ENCODE data around the gene PABPN1L.

PABPN1L gene

GRCh38 chr16:88877564-88878289 lies 11.3 kb upstream of the PABPN1L start:
- H4K20me1 ChIP-seq (ENCODE audit: insufficient read depth, low read length): no peaks in the 10 kb centered on the region
- H3K4me1 ChIP-seq (ENCODE audit: low read length): no peaks in the 10 kb centered on the region
- no peak overlapping the region for H3K27ac ChIP-seq (ENCODE audit: low read length)
- no peak overlapping the region for H3K4me2 ChIP-seq (ENCODE audit: low read depth, low read length)
- H3K27me3 ChIP-seq (replicated peaks; ENCODE audit: insufficient read depth, low read length): no peaks in the 10 kb centered on the region
- H3K79me2 ChIP-seq (ENCODE audit: low read length): no peaks in the 10 kb centered on the region
- no peaks in the 10 kb centered on the region for H3K9me3 ChIP-seq (replicated peaks; ENCODE audit: insufficient read depth, low read length)
- TF ChIP-seq EZH2 (optimal IDR thresholded peaks at IDR 0.05; ENCODE audit: low read depth, low read length): no peak
- TF ChIP-seq, protein P1, sequence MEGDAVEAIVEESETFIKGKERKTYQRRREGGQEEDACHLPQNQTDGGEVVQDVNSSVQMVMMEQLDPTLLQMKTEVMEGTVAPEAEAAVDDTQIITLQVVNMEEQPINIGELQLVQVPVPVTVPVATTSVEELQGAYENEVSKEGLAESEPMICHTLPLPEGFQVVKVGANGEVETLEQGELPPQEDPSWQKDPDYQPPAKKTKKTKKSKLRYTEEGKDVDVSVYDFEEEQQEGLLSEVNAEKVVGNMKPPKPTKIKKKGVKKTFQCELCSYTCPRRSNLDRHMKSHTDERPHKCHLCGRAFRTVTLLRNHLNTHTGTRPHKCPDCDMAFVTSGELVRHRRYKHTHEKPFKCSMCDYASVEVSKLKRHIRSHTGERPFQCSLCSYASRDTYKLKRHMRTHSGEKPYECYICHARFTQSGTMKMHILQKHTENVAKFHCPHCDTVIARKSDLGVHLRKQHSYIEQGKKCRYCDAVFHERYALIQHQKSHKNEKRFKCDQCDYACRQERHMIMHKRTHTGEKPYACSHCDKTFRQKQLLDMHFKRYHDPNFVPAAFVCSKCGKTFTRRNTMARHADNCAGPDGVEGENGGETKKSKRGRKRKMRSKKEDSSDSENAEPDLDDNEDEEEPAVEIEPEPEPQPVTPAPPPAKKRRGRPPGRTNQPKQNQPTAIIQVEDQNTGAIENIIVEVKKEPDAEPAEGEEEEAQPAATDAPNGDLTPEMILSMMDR (IDR thresholded peaks at IDR 0.05; ENCODE audit: low read length): no peak
- TF ChIP-seq EZH2phosphoT487 (IDR thresholded peaks at IDR 0.05; ENCODE audit: low read length): no peak
- H3K9me2 ChIP-seq (replicated peaks; ENCODE audit: insufficient read depth, low read length): no peaks in the 10 kb centered on the region
- no peaks in the 10 kb centered on the region for H3F3A ChIP-seq (ENCODE audit: insufficient read depth, low read length)
- no peaks in the 10 kb centered on the region for H3K36me3 ChIP-seq (replicated peaks; ENCODE audit: insufficient read depth, low read length)
- no peak overlapping the region for H2AFZ ChIP-seq (ENCODE audit: low read length)
- no peak overlapping the region for H3K9ac ChIP-seq (ENCODE audit: low read length)
- no peak for DNase-seq
- no peak overlapping the region for H3K4me3 ChIP-seq (ENCODE audit: low read length)

DNA sequence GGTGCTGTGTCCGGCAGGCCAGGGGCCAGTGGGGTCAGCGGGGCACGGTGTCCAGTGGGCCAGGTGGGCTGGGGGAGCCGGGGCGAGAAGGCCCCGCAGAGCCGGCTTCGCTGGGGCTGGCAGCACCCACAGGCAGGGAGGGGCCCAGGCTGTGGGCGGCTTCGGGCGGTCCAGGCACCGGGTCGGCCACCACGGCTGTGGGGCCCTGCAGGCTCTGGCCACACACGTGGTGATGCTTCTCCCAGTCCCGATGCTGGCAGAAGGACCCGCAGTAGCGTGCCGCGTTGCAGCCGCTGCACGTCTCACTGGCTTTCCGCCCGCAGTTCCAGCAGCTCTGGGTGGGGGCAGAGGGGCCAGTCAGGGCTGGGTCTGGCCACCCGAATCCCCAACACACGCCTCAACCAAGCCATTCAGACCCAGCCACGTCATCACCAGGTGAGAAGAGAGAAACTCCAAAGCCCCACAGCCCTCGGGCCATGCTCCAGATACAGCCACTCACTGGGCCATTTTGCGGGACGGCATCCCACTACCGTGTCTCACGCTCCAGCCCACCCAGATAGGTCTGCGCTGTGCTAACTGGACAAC lies 10.6 kb upstream of the PABPN1L start:
- DNase-seq: no peak
- no peak overlapping the region for H3K4me3 ChIP-seq (ENCODE audit: low read length)
- no peaks in the 10 kb centered on the region for H3F3A ChIP-seq (ENCODE audit: insufficient read depth, low read length)
- H3K79me2 ChIP-seq (ENCODE audit: low read length): no peaks in the 10 kb centered on the region
- H3K9me2 ChIP-seq (replicated peaks; ENCODE audit: insufficient read depth, low read length): no peaks in the 10 kb centered on the region
- no peaks in the 10 kb centered on the region for H4K20me1 ChIP-seq (ENCODE audit: insufficient read depth, low read length)
- H3K9me3 ChIP-seq (replicated peaks; ENCODE audit: insufficient read depth, low read length): no peaks in the 10 kb centered on the region
- H3K27me3 ChIP-seq (replicated peaks; ENCODE audit: insufficient read depth, low read length): no peaks in the 10 kb centered on the region
- no peaks in the 10 kb centered on the region for H3K36me3 ChIP-seq (replicated peaks; ENCODE audit: insufficient read depth, low read length)
- H3K4me1 ChIP-seq (ENCODE audit: low read length): no peaks in the 10 kb centered on the region
- no peak overlapping the region for H3K4me2 ChIP-seq (ENCODE audit: low read depth, low read length)
- H3K9ac ChIP-seq (ENCODE audit: low read length): no peak overlapping the region
- H2AFZ ChIP-seq (ENCODE audit: low read length): no peak overlapping the region
- TF ChIP-seq, protein P1 (IDR thresholded peaks at IDR 0.05; ENCODE audit: low read length): no peak
- no peak for TF ChIP-seq EZH2phosphoT487 (IDR thresholded peaks at IDR 0.05; ENCODE audit: low read length)
- TF ChIP-seq EZH2 (optimal IDR thresholded peaks at IDR 0.05; ENCODE audit: low read depth, low read length): no peak
- H3K27ac ChIP-seq (ENCODE audit: low read length): no peak overlapping the region

GRCh38 chr16:88875703-88876234 lies 9.3 kb upstream of the PABPN1L start:
- no peaks in the 10 kb centered on the region for H4K20me1 ChIP-seq (ENCODE audit: insufficient read depth, low read length)
- no peak overlapping the region for H2AFZ ChIP-seq (ENCODE audit: low read length)
- TF ChIP-seq EZH2phosphoT487 (IDR thresholded peaks at IDR 0.05; ENCODE audit: low read length) (no peak), EZH2 (optimal IDR thresholded peaks at IDR 0.05; ENCODE audit: low read depth, low read length) (no peak)
- TF ChIP-seq, protein P1 (IDR thresholded peaks at IDR 0.05; ENCODE audit: low read length): no peak
- H3K36me3 ChIP-seq (replicated peaks; ENCODE audit: insufficient read depth, low read length): no peaks in the 10 kb centered on the region
- no peak overlapping the region for H3K4me3 ChIP-seq (ENCODE audit: low read length)
- no peak overlapping the region for H3K27ac ChIP-seq (ENCODE audit: low read length)
- H3K9me2 ChIP-seq (replicated peaks; ENCODE audit: insufficient read depth, low read length): no peaks in the 10 kb centered on the region
- H3K9me3 ChIP-seq (replicated peaks; ENCODE audit: insufficient read depth, low read length): no peaks in the 10 kb centered on the region
- H3K79me2 ChIP-seq (ENCODE audit: low read length): no peaks in the 10 kb centered on the region
- no peak for DNase-seq
- no peaks in the 10 kb centered on the region for H3F3A ChIP-seq (ENCODE audit: insufficient read depth, low read length)
- no peak overlapping the region for H3K9ac ChIP-seq (ENCODE audit: low read length)
- no peaks in the 10 kb centered on the region; the same call in 1 of the 2 replicates for H3K27me3 ChIP-seq (replicated peaks; ENCODE audit: insufficient read depth, low read length)
- no peaks in the 10 kb centered on the region for H3K4me1 ChIP-seq (ENCODE audit: low read length)
- H3K4me2 ChIP-seq (ENCODE audit: low read depth, low read length): no peak overlapping the region

All from MM.1S (cell line).